Stomach smooth muscle (tissue), 2 donors: Measurements from ENCODE around the gene POLRMT.

Experiments used
- H3K27ac ChIP-seq: one replicate; pipeline ENCODE4 v1.7.0; 2013; ENCODE audit warnings: mild to moderate bottlenecking, low read length, inconsistent platforms
- H3K27me3 ChIP-seq, 2 donors: one replicate each; pipeline ENCODE4 v1.7.0; 2013; ENCODE audit warnings: low read length in 2 of 2; ENCODE audit not compliant: insufficient read depth in 2 of 2, control insufficient read depth in 1 of 2
- H3K36me3 ChIP-seq, 2 donors: one replicate each; pipeline ENCODE4 v1.7.0; 2013; ENCODE audit warnings: low read length in 2 of 2; ENCODE audit not compliant: control insufficient read depth in 2 of 2, insufficient read depth in 2 of 2
- H3K4me1 ChIP-seq: one replicate; pipeline ENCODE4 v1.7.0; 2013; ENCODE audit warnings: low read length; ENCODE audit not compliant: control insufficient read depth, insufficient read depth
- H3K4me3 ChIP-seq, 2 donors: one replicate each; pipeline ENCODE4 v1.7.0; 2013; ENCODE audit warnings: low read length in 2 of 2
- H3K9ac ChIP-seq, 2 donors: one replicate each; pipeline ENCODE4 v1.7.0; 2013; ENCODE audit warnings: low read length in 2 of 2, mild to moderate bottlenecking in 1 of 2
- H3K9me3 ChIP-seq, 2 donors: one replicate each; pipeline ENCODE4 v1.7.0; 2013; ENCODE audit warnings: low read length in 2 of 2; ENCODE audit not compliant: control insufficient read depth in 2 of 2
- donor health status: healthy.
- donor health status: Pancreatic carcinoma.

The POLRMT gene

DNA sequence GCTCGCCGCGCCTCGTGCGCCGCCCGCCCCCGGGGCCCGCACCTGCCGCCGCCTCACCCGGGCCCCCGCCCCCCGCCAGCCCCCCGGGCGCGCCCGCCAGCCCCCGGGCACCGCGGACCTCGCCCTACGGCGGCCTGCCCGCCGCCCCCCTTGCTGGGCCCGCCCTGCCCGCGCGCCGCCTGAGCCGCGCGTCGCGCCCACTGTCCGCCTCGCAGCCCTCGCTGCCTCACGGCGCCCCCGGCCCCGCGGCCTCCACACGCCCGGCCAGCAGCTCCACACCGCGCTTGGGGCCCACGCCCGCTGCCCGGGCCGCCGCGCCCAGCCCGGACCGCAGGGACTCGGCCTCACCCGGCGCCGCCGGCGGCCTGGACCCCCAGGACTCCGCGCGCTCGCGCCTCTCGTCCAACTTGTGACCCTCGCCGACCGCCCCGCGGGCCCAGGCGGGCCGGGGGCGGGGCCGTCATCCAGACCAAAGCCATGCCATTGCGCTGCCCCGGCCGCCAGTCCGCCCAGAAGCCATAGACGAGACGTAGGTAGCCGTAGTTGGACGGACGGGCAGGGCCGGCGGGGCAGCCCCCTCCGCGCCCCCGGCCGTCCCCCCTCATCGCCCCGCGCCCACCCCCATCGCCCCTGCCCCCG lies 17.2 kb downstream of the POLRMT start:
- H3K36me3 ChIP-seq: peaks cover 0 to 16% of the 10 kb centered on the region in 2 donors

DNA sequence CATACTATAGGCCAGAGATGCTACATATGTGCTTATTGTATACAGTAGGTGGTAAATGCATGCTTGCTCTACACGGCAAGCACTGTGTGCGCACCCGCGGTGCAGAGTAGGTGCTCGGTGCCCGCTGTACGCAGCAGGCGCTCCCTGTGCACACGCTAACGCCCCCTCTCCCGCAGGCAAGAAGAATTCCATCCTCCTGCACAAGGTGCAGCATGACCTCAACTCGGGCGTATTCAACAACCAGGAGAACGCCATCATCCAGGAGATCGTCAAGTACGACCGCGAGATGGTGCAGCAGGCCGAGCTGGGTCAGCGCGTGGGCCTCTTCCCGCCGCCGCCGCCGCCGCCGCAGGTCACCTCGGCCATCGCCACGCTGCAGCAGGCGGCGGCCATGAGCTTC lies 17.7 kb downstream of the POLRMT start:
- no peak overlapping the region for H3K9ac ChIP-seq
- no peak overlapping the region for H3K4me3 ChIP-seq

More for the DNA sequence above, 17.2 kb downstream of the POLRMT start:
- Histone ChIP-seq H3K9ac (no peak overlapping the region), H3K4me3 (no peak overlapping the region), H3K9me3 (no peaks in the 10 kb centered on the region), H3K27me3 (peaks cover 0 to 3% of the 10 kb centered on the region in 2 donors), H3K27ac (no peak overlapping the region), H3K4me1 (peaks cover 2% of the 10 kb centered on the region)

DNA sequence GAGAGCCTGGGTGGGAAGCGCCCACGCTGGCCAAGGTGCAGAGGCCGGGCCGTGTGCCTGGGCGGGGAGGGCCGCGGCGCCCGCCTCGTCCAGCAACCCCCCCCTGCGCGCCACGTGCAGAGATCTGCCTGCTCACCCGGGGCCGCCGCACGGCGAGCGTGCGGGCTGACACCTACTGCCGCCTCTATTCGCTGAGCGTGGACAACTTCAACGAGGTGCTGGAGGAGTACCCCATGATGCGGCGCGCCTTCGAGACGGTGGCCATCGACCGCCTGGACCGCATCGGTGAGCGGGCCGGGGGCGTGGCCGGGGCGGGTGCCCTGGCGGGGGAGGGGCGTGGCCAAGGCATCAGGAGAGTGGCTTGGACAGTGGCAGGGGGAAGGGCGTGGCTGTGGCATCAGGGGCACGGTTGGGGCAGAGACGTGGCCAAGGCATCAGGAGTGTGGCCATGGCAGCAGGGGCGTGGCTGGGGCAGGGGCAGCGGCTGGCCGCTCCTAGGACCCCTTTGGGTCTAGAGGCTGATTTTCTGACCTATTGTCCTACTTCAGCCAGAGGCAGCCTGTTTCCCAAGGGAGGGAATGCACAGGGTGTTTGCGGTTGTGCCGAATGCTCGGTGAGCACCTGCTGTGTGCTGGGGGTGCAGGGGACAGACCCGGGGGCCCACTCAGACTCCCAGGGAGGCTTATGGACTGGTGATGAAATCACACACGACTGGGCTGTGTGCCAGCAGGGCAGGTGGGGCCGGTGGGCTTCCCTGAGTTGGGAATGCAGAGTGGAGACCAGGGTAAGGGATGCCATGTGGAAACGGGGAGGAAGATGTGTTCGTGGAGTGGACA lies 19.4 kb downstream of the POLRMT start:
- Histone ChIP-seq H3K4me1 (peaks cover 7% of the 10 kb centered on the region), H3K9ac (no peak overlapping the region), H3K27ac (no peak overlapping the region), H3K27me3 (peaks cover 0 to 3% of the 10 kb centered on the region in 2 donors), H3K36me3 (peaks cover 0 to 9% of the 10 kb centered on the region in 2 donors), H3K9me3 (no peaks in the 10 kb centered on the region), H3K4me3 (no peak overlapping the region)

More for the DNA sequence above, 17.7 kb downstream of the POLRMT start:
- no peak overlapping the region for H3K27ac ChIP-seq
- H3K4me1 ChIP-seq: peaks cover 7% of the 10 kb centered on the region
- H3K9me3 ChIP-seq: no peaks in the 10 kb centered on the region
- H3K36me3 ChIP-seq: peaks cover 0 to 16% of the 10 kb centered on the region in 2 donors
- H3K27me3 ChIP-seq: peaks cover 0 to 3% of the 10 kb centered on the region in 2 donors

GRCh38 chr19:612941-613340 lies 20.4 kb downstream of the POLRMT start:
- H3K36me3 ChIP-seq: peaks cover 0 to 2% of the 10 kb centered on the region in 2 donors
- no peaks in the 10 kb centered on the region for H3K9me3 ChIP-seq
- no peak overlapping the region for H3K9ac ChIP-seq

DNA sequence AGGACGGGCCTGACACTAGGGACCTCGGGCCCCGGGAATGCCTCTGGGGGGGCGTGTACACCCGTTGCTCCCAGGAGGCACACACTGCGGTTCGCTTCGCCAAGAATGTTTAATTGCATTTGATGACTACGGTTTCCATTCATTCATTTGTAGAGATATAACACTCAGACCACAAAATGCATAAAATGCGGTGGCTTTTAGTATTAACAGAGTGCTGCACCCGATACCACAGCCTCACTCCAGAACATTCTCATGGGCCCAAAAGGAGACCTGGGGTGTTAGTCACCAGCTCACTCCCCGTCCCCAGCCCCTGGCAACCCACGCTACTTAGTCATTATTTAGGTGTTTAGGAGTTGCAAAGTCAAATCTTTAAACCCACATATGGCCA lies 21.9 kb downstream of the POLRMT start:
- Histone ChIP-seq H3K36me3 (no peaks in the 10 kb centered on the region), H3K4me1 (peaks cover 7% of the 10 kb centered on the region), H3K27me3 (peaks cover 0 to 3% of the 10 kb centered on the region in 2 donors), H3K4me3 (no peak overlapping the region), H3K27ac (no peak overlapping the region), H3K9ac (no peak overlapping the region), H3K9me3 (no peaks in the 10 kb centered on the region)

More at GRCh38 chr19:612941-613340, 20.4 kb downstream of the POLRMT start:
- H3K4me1 ChIP-seq: peaks cover 7% of the 10 kb centered on the region
- H3K4me3 ChIP-seq: no peak overlapping the region
- H3K27me3 ChIP-seq: peaks cover 0 to 3% of the 10 kb centered on the region in 2 donors
- no peak overlapping the region for H3K27ac ChIP-seq

DNA sequence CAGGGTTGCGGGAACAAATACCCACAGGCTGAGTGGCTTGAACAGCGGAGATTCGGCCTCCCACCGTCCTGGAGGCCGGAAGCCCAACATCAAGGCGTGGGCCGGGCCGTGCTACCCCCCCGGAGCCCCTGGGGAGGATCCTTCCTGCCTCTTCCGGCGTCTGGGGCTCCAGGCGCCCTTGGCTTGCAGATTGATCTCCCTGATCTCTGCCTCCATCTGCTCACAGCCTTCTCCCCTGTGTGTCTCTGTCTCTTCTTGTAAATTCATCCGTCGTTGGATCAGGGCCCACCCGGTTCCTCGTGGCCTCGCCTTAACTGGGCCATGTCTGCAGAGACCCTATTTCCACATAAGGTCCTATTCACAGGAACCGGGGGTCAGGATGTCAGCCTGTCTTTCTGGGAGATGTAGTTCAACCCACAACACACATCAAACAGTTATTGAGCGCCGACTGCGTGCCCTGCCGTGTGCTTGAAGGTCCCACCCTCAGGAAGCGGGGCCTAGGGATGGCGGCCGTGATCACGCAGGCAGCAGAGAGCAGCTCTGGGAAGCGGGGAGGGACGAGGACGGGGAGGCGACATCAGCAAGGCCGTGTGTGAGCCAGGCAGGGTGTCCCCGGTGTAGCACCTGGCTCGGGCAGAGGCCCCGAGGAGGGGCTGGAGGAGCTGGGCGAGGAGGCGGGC lies 22.4 kb downstream of the POLRMT start:
- Histone ChIP-seq H3K4me3 (no peak overlapping the region), H3K27ac (no peak overlapping the region), H3K9ac (no peak overlapping the region), H3K36me3 (no peaks in the 10 kb centered on the region), H3K9me3 (no peaks in the 10 kb centered on the region), H3K27me3 (peaks cover 0 to 3% of the 10 kb centered on the region in 2 donors), H3K4me1 (peaks cover 7% of the 10 kb centered on the region)

DNA sequence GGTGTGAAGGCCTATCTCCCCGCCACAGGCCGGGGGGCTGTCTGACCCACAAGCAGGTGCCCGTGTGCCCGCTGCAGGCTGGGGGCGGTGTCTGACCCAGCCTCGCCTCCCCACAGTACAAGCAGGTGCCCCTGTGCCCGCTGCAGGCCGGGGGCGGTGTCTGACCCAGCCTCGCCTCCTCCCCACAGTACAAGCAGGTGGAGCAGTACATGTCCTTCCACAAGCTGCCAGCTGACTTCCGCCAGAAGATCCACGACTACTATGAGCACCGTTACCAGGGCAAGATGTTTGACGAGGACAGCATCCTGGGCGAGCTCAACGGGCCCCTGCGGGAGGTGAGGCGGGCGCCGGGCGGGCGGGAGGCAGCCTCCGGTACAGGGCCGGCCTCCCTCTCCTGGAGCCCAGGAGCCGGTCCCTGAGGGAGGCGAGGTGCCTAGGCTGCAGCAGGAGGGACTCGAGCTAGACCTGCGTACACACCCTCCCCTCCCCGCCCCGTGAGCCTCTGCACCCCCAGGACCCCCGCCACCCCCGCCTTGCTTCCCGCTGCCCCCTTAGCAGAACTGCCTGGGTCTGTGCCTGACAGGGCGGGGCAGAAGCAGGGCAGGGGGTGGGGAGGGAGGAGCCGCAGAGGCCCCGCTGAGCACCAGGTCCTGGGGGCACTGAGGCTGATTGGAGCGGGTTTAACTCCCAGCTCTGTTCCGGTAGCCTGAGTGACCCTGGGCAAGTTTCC lies 23.1 kb downstream of the POLRMT start:
- no peak overlapping the region for H3K4me3 ChIP-seq
- H3K9me3 ChIP-seq: no peaks in the 10 kb centered on the region
- H3K9ac ChIP-seq: no peak overlapping the region
- no peak overlapping the region for H3K27ac ChIP-seq
- H3K4me1 ChIP-seq: peaks cover 7% of the 10 kb centered on the region
- H3K27me3 ChIP-seq: no peaks in the 10 kb centered on the region
- no peaks in the 10 kb centered on the region for H3K36me3 ChIP-seq

- no peak overlapping the region for H3K4me3 ChIP-seq
- no peak overlapping the region for H3K9ac ChIP-seq
- no peaks in the 10 kb centered on the region for H3K36me3 ChIP-seq
- no peaks in the 10 kb centered on the region for H3K27me3 ChIP-seq
- no peak overlapping the region for H3K27ac ChIP-seq
- H3K9me3 ChIP-seq: no peaks in the 10 kb centered on the region
- H3K4me1 ChIP-seq: peaks cover 7% of the 10 kb centered on the region
Observed at GRCh38 chr19:609004-609346, 24.4 kb downstream of the POLRMT start.

DNA sequence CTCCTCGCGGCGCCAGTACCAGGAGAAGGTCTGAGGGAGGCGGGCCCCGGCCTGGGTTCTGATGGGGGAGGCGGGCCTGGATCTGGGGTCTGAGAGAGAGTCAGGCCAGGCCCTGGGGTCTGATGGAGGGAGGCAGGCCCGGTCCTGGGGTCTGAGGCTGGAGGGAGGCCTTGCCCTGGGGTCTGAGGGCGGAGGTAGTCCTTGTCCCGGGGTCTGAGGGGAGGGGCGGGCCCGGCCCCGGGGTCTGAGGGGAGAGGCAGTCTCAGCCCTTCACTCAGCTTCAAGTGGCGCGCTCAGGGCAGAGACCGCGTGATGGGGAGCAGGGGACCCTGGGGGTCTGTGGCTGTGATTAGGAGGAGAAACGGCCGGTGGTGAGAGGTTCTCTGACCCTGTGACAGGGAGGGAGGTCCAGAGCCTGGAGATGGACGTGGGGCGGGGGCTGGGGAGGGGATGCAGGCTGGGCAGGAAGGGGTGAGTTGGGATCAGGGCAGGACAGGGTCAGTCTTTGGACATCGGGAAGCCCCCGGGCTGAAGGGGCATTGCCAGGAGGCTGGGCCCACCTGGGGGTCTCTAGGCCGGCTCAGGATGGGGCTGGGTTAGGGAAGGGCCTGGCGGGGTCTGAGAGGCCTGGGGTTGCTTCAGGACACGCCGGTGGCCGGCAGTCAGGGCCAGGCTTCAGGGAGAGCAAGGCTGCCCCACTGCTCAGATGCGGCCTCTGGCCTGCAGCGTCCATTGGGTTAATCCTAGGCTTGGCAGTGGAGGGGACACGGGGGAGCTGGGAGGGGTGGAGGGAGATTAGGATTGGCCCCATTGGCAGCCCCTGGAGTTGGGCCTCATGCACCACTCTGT lies 25.0 kb downstream of the POLRMT start:
- H3K36me3 ChIP-seq: no peaks in the 10 kb centered on the region
- H3K27ac ChIP-seq: no peak overlapping the region
- no peak overlapping the region for H3K9ac ChIP-seq
- H3K9me3 ChIP-seq: no peaks in the 10 kb centered on the region
- peaks cover 7% of the 10 kb centered on the region for H3K4me1 ChIP-seq
- H3K27me3 ChIP-seq: no peaks in the 10 kb centered on the region
- H3K4me3 ChIP-seq: no peak overlapping the region
